ENCODE results near the gene GARIN6.

DNA sequence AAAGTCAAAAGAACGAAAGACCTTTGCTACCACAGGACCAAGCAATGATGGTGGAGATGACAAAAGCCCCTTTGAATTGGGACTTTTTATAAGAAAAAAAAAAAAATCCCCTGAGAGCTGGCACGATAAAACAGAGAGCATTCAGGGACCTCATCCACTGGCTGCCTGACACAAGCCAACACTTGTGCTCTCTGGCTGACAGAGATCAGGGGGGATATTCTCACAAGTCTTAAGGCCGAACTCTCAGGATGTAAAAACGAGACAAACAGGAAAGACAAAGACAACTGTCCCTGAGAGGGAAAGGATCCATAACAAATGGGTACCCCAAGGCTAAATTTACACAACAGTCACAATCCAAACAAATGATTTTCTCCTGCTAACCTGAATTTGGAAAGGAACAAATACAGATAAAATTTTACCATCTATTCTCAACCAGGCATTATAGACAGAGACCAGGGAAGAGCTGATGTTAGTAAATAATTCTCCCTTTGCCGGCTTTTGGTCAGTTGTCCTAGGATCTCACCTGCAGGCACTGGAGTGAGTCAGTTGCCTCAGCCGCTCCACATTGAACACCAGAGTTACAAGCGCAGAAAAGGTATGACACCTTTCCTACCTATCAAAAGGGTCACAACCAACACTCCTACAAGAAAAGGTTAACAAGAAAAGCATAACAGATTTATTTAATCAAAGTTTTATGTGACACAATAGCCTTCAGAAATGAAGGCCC lies 37.9 kb upstream of the GARIN6 start:
- no peak for TF ChIP-seq ASH2L (IDR thresholded peaks at IDR 0.05; ENCODE audit: borderline replicate concordance, low read depth)
- TF ChIP-seq TAF1 (IDR thresholded peaks at IDR 0.05; ENCODE audit: borderline replicate concordance, low read depth, low read length): no peak
